Thymus (tissue), 11 donors: Measurements from ENCODE around the gene RUSF1. TPM values are rescaled to one million over a fixed set of nuclear protein-coding genes. Genes with fewer than 3 reads are reported as not detected.
"Not testable (repeated sequence)": the region's sequence is repeated elsewhere in the genome, so short reads cannot be mapped to it uniquely, and the experiment has no call there.

Experiments used
- DNase-seq, 9 donors: peaks; one replicate each; pipeline ENCODE4 v3.0.0-alpha.2; 2013; ENCODE audit warnings: low spot score in 9 of 9, low read depth in 6 of 9, missing footprints in 1 of 9
- H3K27ac ChIP-seq, 2 donors: one replicate each; pipeline ENCODE4 v1.5.1; 2013; ENCODE audit warnings: control low read depth in 1 of 2, low read depth in 1 of 2, low read length in 1 of 2, mild to moderate bottlenecking in 1 of 2, moderate library complexity in 1 of 2
- H3K27me3 ChIP-seq, 2 donors: one replicate each; pipeline ENCODE4 v1.5.1; 2013; ENCODE audit warnings: low read length in 1 of 2; ENCODE audit not compliant: control insufficient read depth in 2 of 2, insufficient read depth in 1 of 2
- H3K36me3 ChIP-seq, 2 donors: one replicate each; pipeline ENCODE4 v1.5.1; 2013; ENCODE audit warnings: low read length in 1 of 2, mild to moderate bottlenecking in 1 of 2, moderate library complexity in 1 of 2; ENCODE audit not compliant: control insufficient read depth in 2 of 2, insufficient read depth in 2 of 2
- H3K4me1 ChIP-seq, 2 donors: one replicate each; pipeline ENCODE4 v1.5.1; 2013; ENCODE audit warnings: low read length in 2 of 2; ENCODE audit not compliant: control insufficient read depth in 2 of 2, insufficient read depth in 2 of 2
- H3K4me3 ChIP-seq, 2 donors: one replicate each; pipeline ENCODE4 v1.5.1; 2013; ENCODE audit warnings: low read length in 2 of 2, control low read depth in 1 of 2, mild to moderate bottlenecking in 1 of 2
- H3K9me3 ChIP-seq, 2 donors: one replicate each; pipeline ENCODE4 v1.5.1; 2013; ENCODE audit warnings: low read length in 1 of 2, mild to moderate bottlenecking in 1 of 2; ENCODE audit not compliant: control insufficient read depth in 2 of 2, insufficient read depth in 1 of 2
- WGBS: extraction: QIAGEN DNeasy Blood & Tissue Kit; methylation state at CpG from one replicate; pipeline ENCODE4 v1.1.7; 2013; 5-methylcytosine and 5-hydroxymethylcytosine counted together
- polyA plus RNA-seq: library from polyadenylated mRNA; stranded (reverse); fragments of 200-250 nt; gene quantifications from one replicate; pipeline ENCODE4 v1.2.3, GENCODE V29; 2013
- total RNA-seq: library from RNA; stranded (reverse); fragments of 120-200 nt; gene quantifications from one replicate; pipeline ENCODE4 v1.2.4, GENCODE V29; 2013
- donor health status: healthy.

RUSF1 gene
- total and polyA plus RNA-seq, 2 donors = 20.8 to 72.9 TPM

DNA sequence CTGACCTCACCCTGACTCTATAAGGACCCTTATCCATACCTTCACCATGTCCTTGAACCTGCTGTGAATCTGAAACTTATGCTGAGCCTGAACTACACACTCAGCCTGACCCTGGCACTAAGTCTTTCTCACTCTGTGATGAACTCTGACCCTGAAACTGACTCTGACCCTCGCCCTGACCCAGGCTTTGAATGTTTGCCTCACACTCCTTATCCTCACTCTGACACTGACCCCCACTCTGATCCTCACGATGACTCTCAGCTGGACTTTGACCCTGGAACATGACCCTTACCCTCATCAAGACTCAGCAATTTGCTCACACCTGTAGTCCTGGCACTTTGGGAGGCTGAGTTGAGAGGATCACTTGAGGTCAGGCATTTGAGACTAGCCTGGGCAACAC is 23.9 kb upstream of the RUSF1 start:
- Histone ChIP-seq H3K36me3 (no peaks in the 10 kb centered on the region), H3K9me3 (no peaks in the 10 kb centered on the region), H3K27me3 (peaks cover 15 to 34% of the 10 kb centered on the region in 2 donors), H3K27ac (no peak overlapping the region), H3K4me3 (no peak overlapping the region), H3K4me1 (peaks cover 0 to 5% of the 10 kb centered on the region in 2 donors)
- no peak for DNase-seq
- 88% methylated on average over 2 of the region's 2 CpGs for WGBS

DNA sequence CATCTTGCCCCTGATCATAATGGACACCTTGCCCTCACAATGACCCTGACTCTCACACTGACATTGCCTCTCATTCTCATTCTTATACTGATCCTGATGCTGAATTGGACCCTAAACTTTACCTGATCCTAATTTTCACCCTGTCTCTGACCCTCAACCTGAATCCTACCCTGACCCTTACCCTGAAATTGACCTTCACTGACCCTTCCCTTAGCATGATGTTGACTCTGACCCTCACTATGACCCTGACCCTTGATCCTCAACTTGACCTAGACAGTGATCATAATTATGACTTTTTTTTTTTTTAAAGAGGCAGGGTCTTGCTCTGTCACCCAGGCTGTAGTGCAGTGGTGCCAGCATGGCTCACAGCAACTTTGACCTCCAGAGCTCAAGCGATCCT is 22.9 kb upstream of the RUSF1 start:
- Histone ChIP-seq H3K4me1 (peaks cover 0 to 5% of the 10 kb centered on the region in 2 donors), H3K9me3 (no peaks in the 10 kb centered on the region), H3K4me3 (no peak overlapping the region), H3K27ac (no peak overlapping the region), H3K36me3 (no peaks in the 10 kb centered on the region), H3K27me3 (peaks cover 9 to 25% of the 10 kb centered on the region in 2 donors)
- WGBS = 85% methylated on average over 1 of the region's 1 CpG
- DNase-seq = no peak

DNA sequence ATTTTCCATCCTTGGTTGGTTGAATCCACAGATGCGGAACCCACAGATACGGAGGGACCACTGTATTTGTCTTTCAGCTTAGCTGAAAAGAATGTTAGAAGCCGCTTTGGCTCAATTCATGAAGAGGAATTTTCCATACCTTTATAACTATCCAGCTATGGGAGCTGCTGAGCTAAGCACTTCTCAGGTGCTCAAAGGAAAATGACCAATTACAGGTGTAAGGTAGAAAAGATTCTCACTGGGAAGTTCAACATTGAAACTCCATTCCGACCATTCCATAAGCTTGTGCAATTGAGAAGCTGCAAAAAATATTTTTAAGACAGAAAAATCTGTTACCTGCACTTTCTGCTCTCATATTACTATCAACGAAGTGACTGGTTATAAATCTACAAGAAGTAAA is 22.2 kb upstream of the RUSF1 start:
- no peaks in the 10 kb centered on the region for H3K36me3 ChIP-seq
- no peaks in the 10 kb centered on the region for H3K9me3 ChIP-seq
- peaks cover 0 to 5% of the 10 kb centered on the region in 2 donors for H3K4me1 ChIP-seq
- 83% methylated on average over 5 of the region's 5 CpGs for WGBS
- no peak overlapping the region for H3K4me3 ChIP-seq
- H3K27me3 ChIP-seq = peaks cover 6 to 25% of the 10 kb centered on the region in 2 donors
- H3K27ac ChIP-seq = no peak overlapping the region
- DNase-seq = no peak

DNA sequence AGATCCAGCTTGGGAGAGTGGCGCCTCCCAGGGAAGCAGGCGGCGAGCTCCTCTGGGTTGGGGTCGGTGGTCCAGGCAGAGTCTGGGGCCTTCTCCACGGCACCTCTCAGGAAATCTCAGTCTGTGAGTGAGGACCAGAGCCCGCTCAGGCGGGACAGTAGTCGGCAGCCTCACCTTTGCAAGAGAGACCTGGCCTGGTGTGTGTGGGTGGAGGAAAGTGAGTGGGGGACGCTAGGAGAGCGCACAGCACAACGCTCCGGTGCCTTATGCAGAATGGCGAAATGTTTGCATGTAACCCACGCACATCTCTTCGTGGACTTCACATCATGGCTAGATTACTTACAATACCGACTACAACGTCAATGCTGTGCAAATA is 21.7 kb upstream of the RUSF1 start:
- H3K36me3 ChIP-seq = no peaks in the 10 kb centered on the region
- peaks cover 6 to 25% of the 10 kb centered on the region in 2 donors for H3K27me3 ChIP-seq
- H3K27ac ChIP-seq = no peak overlapping the region
- H3K4me1 ChIP-seq = peaks cover 0 to 5% of the 10 kb centered on the region in 2 donors
- no peaks in the 10 kb centered on the region for H3K9me3 ChIP-seq
- peak overlapping the region in 1 of 2 donors; percentile 43 for H3K4me3 ChIP-seq
- no peak for DNase-seq
- 80% methylated on average over 17 of the region's 17 CpGs for WGBS

DNA sequence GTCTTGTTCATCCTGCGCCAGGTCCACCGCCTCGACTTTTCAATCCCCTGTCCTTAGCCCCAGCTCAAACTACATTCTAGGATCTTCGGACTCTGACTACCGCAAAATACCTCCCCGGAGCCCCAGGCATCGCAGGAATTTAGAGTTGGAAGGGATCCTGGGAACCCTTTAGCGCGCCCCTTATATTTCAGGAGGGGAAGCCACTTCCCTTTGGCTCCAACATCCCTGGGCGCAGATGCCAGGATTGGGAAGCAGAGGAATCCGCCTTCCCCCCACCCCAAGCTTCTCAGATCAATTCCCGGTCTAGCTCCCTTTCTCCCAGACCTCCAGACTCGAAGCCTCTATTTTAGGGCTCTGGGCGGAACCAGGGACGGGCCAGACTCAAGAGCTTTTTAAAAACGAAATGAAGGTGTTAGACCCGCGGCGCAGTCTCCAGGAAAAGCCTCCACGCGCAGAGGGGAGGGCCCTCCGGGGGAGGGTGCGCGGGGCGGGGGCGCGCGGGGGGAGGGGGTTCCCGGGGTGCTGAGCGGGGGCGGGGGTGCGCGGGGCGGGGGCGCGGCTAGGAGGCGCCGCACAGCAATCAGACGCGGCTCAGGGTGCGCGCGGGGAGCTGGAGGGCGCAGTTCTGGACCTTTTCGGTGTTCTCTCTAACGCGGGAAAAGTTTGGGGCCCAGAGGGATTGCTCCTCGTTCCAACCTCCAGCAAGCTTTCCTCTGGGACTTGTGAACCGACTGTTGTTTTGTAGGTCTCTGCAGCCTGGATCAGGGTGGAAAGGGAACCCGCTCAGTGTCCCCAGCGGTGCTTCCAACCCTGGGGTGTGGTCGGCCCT is 21.1 kb upstream of the RUSF1 start:
- Histone ChIP-seq H3K4me3 (peak overlapping the region; percentile 22 to 43), H3K27ac (no peak overlapping the region), H3K36me3 (no peaks in the 10 kb centered on the region), H3K4me1 (peaks cover 0 to 5% of the 10 kb centered on the region in 2 donors), H3K27me3 (peaks cover 6 to 25% of the 10 kb centered on the region in 2 donors), H3K9me3 (no peaks in the 10 kb centered on the region)
- 15% methylated on average over 52 of the region's 52 CpGs for WGBS
- peak in 1 of 9 donors; percentile 36 for DNase-seq

DNA sequence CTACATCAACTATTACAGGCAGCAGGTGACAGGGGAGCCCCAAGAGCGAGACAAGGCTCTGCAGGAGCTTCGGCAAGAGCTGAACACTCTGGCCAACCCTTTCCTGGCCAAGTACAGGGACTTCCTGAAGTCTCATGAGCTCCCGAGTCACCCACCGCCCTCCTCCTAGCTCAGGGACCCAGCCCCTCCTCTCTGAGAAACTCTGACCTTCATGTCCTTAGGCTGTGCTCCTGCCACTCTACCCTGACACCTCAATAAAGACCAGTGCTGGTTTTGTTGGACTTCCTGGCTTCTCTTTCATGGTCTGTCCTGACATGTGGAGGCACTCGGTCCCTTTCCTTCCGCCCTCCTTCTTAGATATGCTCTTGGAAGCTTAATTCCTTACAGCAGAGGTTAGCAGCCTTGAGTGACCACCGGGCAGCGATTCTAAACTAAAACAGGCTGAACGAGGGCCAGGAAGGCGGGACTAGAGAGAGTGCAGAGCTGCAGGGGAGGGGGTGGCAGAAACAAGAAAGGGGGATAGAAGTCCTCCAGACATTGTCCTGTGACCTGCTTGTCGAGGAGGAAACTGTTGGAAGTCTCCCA is 20.4 kb upstream of the RUSF1 start:
- 73% methylated on average over 11 of the region's 11 CpGs for WGBS
- Histone ChIP-seq H3K4me1 (peaks cover 0 to 5% of the 10 kb centered on the region in 2 donors), H3K36me3 (no peaks in the 10 kb centered on the region), H3K27me3 (peaks cover 6 to 25% of the 10 kb centered on the region in 2 donors), H3K27ac (no peak overlapping the region), H3K4me3 (no peak overlapping the region), H3K9me3 (no peaks in the 10 kb centered on the region)
- DNase-seq = no peak

DNA sequence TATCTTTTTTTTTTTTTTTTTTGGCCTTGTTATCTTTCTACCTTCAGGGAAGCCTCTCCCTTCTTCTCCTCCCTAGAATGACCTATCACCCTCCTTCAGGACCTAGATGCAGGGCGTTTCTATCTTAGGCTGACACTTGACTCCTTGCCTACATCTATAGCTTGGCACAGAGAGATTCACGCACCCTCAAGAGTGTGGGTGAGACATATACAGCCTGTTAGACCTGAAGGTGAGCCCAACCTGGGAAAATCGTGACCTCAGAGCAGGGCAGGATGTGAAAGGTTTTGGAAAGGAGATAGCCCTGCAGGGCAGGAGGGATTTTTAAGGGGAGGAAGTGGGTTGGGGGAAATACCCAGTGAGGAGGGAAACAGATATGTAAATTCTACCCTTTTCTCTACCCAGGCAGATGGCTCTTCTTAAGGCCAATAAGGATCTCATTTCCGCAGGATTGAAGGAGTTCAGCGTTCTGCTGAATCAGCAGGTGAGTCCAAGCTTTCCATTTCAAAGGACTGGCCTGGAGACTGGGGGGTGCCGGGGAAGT is 19.6 kb upstream of the RUSF1 start, which contains the start of gene AHSP:
AHSP (plus strand) TSS at position 167 of the 541 bp plus-strand sequence; CDS start at position 407, 240 bp downstream.
- H3K4me1 ChIP-seq = peaks cover 0 to 5% of the 10 kb centered on the region in 2 donors
- no peak for DNase-seq
- no peaks in the 10 kb centered on the region for H3K9me3 ChIP-seq
- no peak within 1 kb of the TSS for H3K4me3 ChIP-seq
- H3K36me3 ChIP-seq = no peaks in the 10 kb centered on the region
- H3K27me3 ChIP-seq = peaks cover 6 to 25% of the 10 kb centered on the region in 2 donors
- no peak within 1 kb of the TSS for H3K27ac ChIP-seq
- 89% methylated on average over 6 of the region's 6 CpGs for WGBS

DNA sequence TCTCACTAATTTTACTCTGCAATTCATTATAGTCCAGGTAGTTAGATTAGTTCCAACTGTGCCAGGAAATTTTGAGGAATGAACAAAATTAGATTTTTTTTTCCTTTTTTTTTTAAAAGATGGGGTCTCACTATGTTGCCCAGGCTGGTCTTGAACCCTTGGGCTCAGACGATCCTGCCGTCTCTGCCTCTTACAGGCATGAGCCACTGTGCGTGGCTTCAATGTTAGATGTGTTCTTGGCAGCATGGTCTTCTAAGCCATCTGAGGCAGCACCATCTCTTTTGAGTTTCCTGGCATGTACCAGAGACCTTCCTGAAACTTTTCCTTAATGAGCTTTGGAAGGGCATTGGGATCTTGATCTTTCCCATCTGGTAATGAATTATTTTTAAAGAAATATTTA is 16.9 kb upstream of the RUSF1 start:
- WGBS = 98% methylated on average over 3 of the region's 3 CpGs

DNA sequence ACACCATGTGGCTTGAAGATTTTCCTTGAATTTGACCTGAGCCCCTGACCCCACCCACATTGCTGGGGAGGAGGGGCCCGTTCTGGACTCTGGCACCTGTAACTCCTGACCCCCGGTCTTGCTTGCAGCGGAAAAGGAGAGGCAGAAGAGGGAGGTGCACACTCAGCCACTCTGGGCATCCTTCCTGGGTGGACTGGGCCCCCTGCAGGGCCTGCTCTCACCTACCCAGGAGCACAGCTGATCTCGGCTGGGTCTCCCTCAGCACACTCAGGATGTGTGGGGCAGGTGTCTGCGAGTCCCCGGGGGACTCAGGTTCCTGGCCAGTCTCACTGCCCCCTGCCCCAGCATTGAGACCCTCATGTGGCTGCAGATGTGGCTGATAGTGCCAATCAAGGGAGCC is 15.6 kb upstream of the RUSF1 start:
- DNase-seq, H3K4me3 ChIP-seq, H3K36me3 ChIP-seq, H3K27ac ChIP-seq, H3K4me1 ChIP-seq, H3K9me3 ChIP-seq: not testable (repeated sequence)
- H3K27me3 ChIP-seq = peaks cover 0 to 12% of the 10 kb centered on the region in 2 donors
- 91% methylated on average over 4 of the region's 6 CpGs for WGBS

More for the DNA sequence above, 16.9 kb upstream of the RUSF1 start:
- Histone ChIP-seq H3K27me3 (peaks cover 6 to 25% of the 10 kb centered on the region in 2 donors), H3K4me3 (no peak overlapping the region), H3K4me1 (peaks cover 0 to 5% of the 10 kb centered on the region in 2 donors), H3K36me3 (no peaks in the 10 kb centered on the region), H3K27ac (no peak overlapping the region), H3K9me3 (no peaks in the 10 kb centered on the region)
- DNase-seq = no peak
